ENCODE data around the gene NACC2.

DNA sequence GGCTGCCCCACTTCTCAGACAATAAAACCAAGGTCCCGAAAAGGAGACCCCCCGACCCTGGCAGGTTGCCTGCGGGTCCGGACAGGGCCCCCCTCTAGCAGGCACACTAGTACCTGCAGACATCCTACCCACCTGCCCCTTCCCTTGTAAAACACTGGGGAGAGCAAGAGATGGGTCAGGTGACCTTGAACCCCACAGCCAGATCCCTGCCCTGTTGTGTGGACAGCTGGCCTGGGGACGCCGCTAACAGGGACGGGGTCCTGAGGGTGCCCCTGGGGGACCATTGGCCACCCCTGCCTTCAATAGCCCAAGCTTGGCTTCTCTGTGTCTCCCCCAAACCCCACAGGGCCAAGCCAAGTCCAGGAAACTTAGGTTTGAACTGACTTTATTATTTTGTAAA lies 88.9 kb downstream of the NACC2 start:
- TF ChIP-seq POLR2A (IDR thresholded peaks at IDR 0.05; ENCODE audit: low read depth) (no peak), EP300 (IDR thresholded peaks at IDR 0.05) (no peak)
- TF ChIP-seq, protein P1, sequence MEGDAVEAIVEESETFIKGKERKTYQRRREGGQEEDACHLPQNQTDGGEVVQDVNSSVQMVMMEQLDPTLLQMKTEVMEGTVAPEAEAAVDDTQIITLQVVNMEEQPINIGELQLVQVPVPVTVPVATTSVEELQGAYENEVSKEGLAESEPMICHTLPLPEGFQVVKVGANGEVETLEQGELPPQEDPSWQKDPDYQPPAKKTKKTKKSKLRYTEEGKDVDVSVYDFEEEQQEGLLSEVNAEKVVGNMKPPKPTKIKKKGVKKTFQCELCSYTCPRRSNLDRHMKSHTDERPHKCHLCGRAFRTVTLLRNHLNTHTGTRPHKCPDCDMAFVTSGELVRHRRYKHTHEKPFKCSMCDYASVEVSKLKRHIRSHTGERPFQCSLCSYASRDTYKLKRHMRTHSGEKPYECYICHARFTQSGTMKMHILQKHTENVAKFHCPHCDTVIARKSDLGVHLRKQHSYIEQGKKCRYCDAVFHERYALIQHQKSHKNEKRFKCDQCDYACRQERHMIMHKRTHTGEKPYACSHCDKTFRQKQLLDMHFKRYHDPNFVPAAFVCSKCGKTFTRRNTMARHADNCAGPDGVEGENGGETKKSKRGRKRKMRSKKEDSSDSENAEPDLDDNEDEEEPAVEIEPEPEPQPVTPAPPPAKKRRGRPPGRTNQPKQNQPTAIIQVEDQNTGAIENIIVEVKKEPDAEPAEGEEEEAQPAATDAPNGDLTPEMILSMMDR (IDR thresholded peaks at IDR 0.05): no peak

Data from esophagus muscularis mucosa (tissue), 4 donors.